ENCODE results near the gene DDX23. TPM values are rescaled to one million over a fixed set of nuclear protein-coding genes. Genes with fewer than 3 reads are reported as not detected.

DDX23 gene
- total and polyA plus RNA-seq, 2 of the 4 experiments (the other 2 are of a cell fraction), result 61.8 to 81.9 TPM

- no peaks in the 10 kb centered on the region for H3K9me3 ChIP-seq (ENCODE audit: control insufficient read depth, insufficient read depth, low read length)
- ChIA-PET CTCF (no interaction called here), POLR2A (ENCODE audit: unreplicated experiment) (no interaction called here)
- H4K91ac ChIP-seq (ENCODE audit: insufficient read depth, low read depth, low read length), result no peak overlapping the region
- dilution Hi-C loops (cut with HindIII; ENCODE audit: low sequenced_read_pairs, unreplicated experiment) (no loop called here), intact Hi-C loops (cut with micrococcal nuclease) (no loop called here), in situ Hi-C loops (cut with MboI; ENCODE audit: low sequenced_read_pairs) (loop anchor here (25.0 kb wide), 1 partner anchor 245 kb away; the partner anchor contains the start of gene OR8S1)
- H3K79me1 ChIP-seq (ENCODE audit: low read depth in 1 of 2, low read length in 2 of 2), result peaks cover 61 to 75% of the 10 kb centered on the region in 2 experiments
- H4K8ac ChIP-seq (ENCODE audit: low read depth in 2 of 2, low read length in 2 of 2), result no peak overlapping the region
- H3K9ac ChIP-seq (ENCODE audit: low read depth, low read length), result no peak overlapping the region
- no peak overlapping the region for H2BK5ac ChIP-seq (ENCODE audit: low read depth, low read length, poor library complexity, severe bottlenecking)
- no peak overlapping the region for H2AFZ ChIP-seq (replicated peaks; ENCODE audit: low read length, poor library complexity)
- DNase-seq (no peak), ATAC-seq (ENCODE audit: low read depth) (no peak)
- H3K4ac ChIP-seq (ENCODE audit: low read depth, low read length), result no peak overlapping the region
- no peak overlapping the region for H3K14ac ChIP-seq (replicated peaks; ENCODE audit: low read depth, low read length)
- H2BK20ac ChIP-seq (ENCODE audit: low read depth, low read length), result no peak overlapping the region
- H3K27me3 ChIP-seq (ENCODE audit: control insufficient read depth, insufficient read depth, low read length), result no peaks in the 10 kb centered on the region
- H3K27ac ChIP-seq (ENCODE audit: insufficient read depth, low read length), result no peak overlapping the region
- no peak overlapping the region for H2AK5ac ChIP-seq (ENCODE audit: low read depth, low read length)
- no peak overlapping the region for H3K4me2 ChIP-seq (ENCODE audit: low read depth, low read length)
- no peak overlapping the region for H3K4me3 ChIP-seq (ENCODE audit: insufficient read depth, low read depth, low read length)
- no peak overlapping the region for H2AK9ac ChIP-seq (replicated peaks; ENCODE audit: low read depth, low read length, poor library complexity)
- peaks cover 17% of the 10 kb centered on the region; the same call in 1 of the 2 replicates for H3K36me3 ChIP-seq (ENCODE audit: control insufficient read depth, insufficient read depth, low read length)
- no peak overlapping the region for H3K18ac ChIP-seq (ENCODE audit: low read depth, low read length)
- H3K4me1 ChIP-seq (ENCODE audit: control insufficient read depth, insufficient read depth, low read length), result peaks cover 21% of the 10 kb centered on the region
- no peak overlapping the region for H2BK15ac ChIP-seq (ENCODE audit: low read depth, low read length)
- H3K9me1 ChIP-seq (ENCODE audit: insufficient read depth, low read length), result peaks cover 34% of the 10 kb centered on the region
- peaks cover 36% of the 10 kb centered on the region for H4K20me1 ChIP-seq (ENCODE audit: insufficient read depth, low read length)
- no peak overlapping the region for H4K5ac ChIP-seq (ENCODE audit: low read depth, low read length)
- H3K56ac ChIP-seq (ENCODE audit: extremely low read depth, insufficient read depth, low read length), result no peak overlapping the region
- WGBS, 2 experiments (ENCODE audit: extremely low coverage in 2 of 2, insufficient read length in 1 of 2), result 90% methylated on average over 38 of the region's 63 CpGs; no CpG with 5 or more reads in 1 of the 2 experiments
- no TSS peak for BruUV-seq (replicated peaks)
- H3K23ac ChIP-seq (ENCODE audit: low read depth, low read length), result no peak overlapping the region
- H2BK120ac ChIP-seq (ENCODE audit: low read depth, low read length), result no peak overlapping the region
- no peak for TF ChIP-seq RCOR1 (IDR thresholded peaks at IDR 0.05; ENCODE audit: insufficient replicate concordance, low read length)
- TF ChIP-seq USF2 (IDR thresholded peaks at IDR 0.05; ENCODE audit: low read depth, low read length), result no peak
- TF ChIP-seq RFX5 (IDR thresholded peaks at IDR 0.05; ENCODE audit: low read depth, low read length), result no peak
- no peak for TF ChIP-seq SMC3 (IDR thresholded peaks at IDR 0.05; ENCODE audit: low read depth, low read length)
- TF ChIP-seq CEBPB (IDR thresholded peaks at IDR 0.05; ENCODE audit: low read depth, low read length), result no peak
- no peak for TF ChIP-seq RAD21 (IDR thresholded peaks at IDR 0.05; ENCODE audit: low read length)
- no peak for TF ChIP-seq MXI1 (IDR thresholded peaks at IDR 0.05; ENCODE audit: borderline replicate concordance, low read depth, low read length)
- no peak for TF ChIP-seq POLR2A (IDR thresholded peaks at IDR 0.05; ENCODE audit: low read depth, low read length)
- no peak for TF ChIP-seq NFE2L2 (IDR thresholded peaks at IDR 0.05; ENCODE audit: low read depth, low read length)
- TF ChIP-seq MAZ (IDR thresholded peaks at IDR 0.05; ENCODE audit: borderline replicate concordance, low read depth, low read length), result no peak
- no peak for TF ChIP-seq ELK1 (IDR thresholded peaks at IDR 0.05; ENCODE audit: borderline replicate concordance, low read depth, low read length)
- TF ChIP-seq CTCF (conservative IDR thresholded peaks at IDR 0.05; ENCODE audit: low read depth, low read length), result no peak
- no peak for TF ChIP-seq FOS (IDR thresholded peaks at IDR 0.05; ENCODE audit: low read depth, low read length)
- TF ChIP-seq BHLHE40 (IDR thresholded peaks at IDR 0.05; ENCODE audit: low read depth, low read length), result no peak
Measured at GRCh38 chr12:48782457-48783395, 69.2 kb downstream of the DDX23 start.
